HL-60 (cell line): ENCODE results near the gene PMEPA1.

ENCODE experiments used
- CTCF ChIP-seq: IDR thresholded peaks from one replicate; pipeline ENCODE4 v1.5.1; 2011; ENCODE audit warnings: low read length, control low read depth, inconsistent platforms; ENCODE audit not compliant: insufficient read depth
- POLR2AphosphoS5 ChIP-seq: IDR thresholded peaks from 2 replicates; pipeline ENCODE4 v1.6.1; 2012; ENCODE audit warnings: low read depth

DNA sequence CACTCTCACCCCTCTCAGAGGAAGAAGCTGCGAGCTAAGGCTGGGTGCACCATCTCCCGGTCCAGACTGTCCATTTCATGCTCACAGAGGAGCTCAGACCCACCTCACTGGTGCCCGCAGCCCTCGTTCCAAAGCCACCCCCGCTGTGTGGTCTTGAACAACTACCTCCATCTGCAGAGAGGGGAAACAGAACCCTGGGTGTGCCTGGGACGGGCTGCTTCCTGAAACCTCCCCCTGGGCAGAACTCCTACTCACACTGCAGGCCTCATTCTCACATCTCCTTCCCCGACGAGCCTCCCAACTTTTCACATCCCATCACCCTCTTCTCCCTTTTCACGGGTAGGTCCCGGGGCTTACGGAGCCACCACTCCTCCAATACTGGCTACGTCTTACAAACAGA, 18.1 kb downstream of the PMEPA1 start:
- TF ChIP-seq CTCF (no peak), POLR2AphosphoS5 (no peak)
